ENCODE measurements around the gene HCRTR1. TPM values are rescaled to one million over a fixed set of nuclear protein-coding genes. Genes with fewer than 3 reads are reported as not detected.

The HCRTR1 gene
- total RNA-seq, 1 donor from 2014 or later = not detected

DNA sequence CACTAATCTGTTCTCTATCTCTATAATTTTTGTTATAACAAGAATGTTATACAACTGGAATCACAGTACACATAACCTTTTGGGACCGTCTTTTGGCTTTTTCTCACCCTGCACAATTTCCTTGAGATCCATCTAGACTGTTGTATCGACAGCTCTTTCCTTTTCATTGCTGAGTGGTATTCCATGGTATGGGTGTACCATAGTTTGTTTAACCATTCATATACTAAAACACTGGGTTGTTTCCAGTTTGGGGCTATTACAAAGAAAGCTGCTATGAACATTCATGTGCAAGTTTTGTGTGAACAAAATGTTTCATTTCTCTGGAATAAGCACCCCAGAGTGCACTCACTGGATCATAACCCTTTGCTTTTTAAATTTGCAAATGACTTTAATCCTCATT, 15.4 kb upstream of the HCRTR1 start:
- no peak overlapping the region for H3K27ac Mint-ChIP-seq (ENCODE audit: unreplicated experiment)
- TF ChIP-seq, protein P1, sequence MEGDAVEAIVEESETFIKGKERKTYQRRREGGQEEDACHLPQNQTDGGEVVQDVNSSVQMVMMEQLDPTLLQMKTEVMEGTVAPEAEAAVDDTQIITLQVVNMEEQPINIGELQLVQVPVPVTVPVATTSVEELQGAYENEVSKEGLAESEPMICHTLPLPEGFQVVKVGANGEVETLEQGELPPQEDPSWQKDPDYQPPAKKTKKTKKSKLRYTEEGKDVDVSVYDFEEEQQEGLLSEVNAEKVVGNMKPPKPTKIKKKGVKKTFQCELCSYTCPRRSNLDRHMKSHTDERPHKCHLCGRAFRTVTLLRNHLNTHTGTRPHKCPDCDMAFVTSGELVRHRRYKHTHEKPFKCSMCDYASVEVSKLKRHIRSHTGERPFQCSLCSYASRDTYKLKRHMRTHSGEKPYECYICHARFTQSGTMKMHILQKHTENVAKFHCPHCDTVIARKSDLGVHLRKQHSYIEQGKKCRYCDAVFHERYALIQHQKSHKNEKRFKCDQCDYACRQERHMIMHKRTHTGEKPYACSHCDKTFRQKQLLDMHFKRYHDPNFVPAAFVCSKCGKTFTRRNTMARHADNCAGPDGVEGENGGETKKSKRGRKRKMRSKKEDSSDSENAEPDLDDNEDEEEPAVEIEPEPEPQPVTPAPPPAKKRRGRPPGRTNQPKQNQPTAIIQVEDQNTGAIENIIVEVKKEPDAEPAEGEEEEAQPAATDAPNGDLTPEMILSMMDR (conservative IDR thresholded peaks at IDR 0.05) = no peak
- H3K4me3 Mint-ChIP-seq = no peak overlapping the region
- H3K9me3 Mint-ChIP-seq = no peaks in the 10 kb centered on the region
- H3K27me3 Mint-ChIP-seq (ENCODE audit: low read depth) = no peaks in the 10 kb centered on the region
- H3K4me1 Mint-ChIP-seq = no peaks in the 10 kb centered on the region
- DNase-seq (ENCODE audit: low read depth, low spot score) = no peak
- no peaks in the 10 kb centered on the region for H3K36me3 Mint-ChIP-seq (ENCODE audit: low read depth)

DNA sequence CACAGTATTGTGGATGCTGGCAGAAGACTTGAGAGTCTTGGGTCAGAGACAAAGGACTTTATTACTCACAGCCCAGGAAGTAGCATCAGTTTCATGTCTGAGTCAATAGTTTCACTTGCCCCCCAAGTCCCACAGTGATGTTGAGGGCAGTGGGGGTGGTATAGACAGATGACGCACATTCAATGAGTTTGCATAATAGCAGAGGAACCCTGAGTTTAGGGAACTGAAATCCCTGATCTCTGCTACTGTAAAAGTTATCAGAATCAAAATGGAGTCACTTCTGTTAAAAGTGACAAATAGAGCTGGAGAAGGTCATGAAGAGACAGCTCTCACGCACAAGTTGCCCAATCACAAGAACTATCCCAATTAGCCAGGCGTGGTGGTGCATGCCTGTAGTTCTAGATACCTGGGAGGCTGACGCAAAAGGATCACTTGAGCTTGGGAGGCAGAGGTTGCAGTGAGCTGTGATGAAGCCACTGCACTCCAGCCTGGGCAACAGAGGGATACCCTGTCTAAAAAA, 11.5 kb upstream of the HCRTR1 start:
- Mint-ChIP-seq H3K4me1 (no peaks in the 10 kb centered on the region), H3K27me3 (ENCODE audit: low read depth) (peaks cover 11% of the 10 kb centered on the region), H3K27ac (ENCODE audit: unreplicated experiment) (no peak overlapping the region), H3K4me3 (no peak overlapping the region), H3K36me3 (ENCODE audit: low read depth) (no peaks in the 10 kb centered on the region), H3K9me3 (no peaks in the 10 kb centered on the region)
- TF ChIP-seq, protein P1 (conservative IDR thresholded peaks at IDR 0.05) = no peak
- DNase-seq (ENCODE audit: low read depth, low spot score) = no peak

DNA sequence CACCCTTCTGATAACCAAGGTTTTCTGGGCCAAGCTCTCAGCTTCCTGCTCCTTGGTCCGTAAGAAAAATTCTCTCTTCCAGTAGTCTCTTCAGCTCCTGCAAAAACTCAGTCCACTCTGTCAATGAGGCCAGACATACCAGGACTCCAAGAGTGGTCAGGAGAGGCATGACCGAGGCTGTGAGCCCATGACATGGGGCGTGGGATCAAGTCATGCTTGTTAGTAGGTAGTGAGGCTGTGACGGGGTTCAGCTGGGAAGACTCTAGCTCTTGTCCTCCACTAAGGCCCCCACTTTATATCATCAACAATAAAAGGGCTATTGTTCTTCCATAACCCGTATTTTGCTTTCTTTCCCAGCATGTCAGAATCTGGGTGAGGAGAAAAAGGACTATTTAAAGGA, 10.1 kb upstream of the HCRTR1 start:
- Mint-ChIP-seq H3K36me3 (ENCODE audit: low read depth) (no peaks in the 10 kb centered on the region), H3K27me3 (ENCODE audit: low read depth) (peaks cover 14% of the 10 kb centered on the region), H3K27ac (ENCODE audit: unreplicated experiment) (no peak overlapping the region), H3K4me3 (no peak overlapping the region), H3K4me1 (no peaks in the 10 kb centered on the region), H3K9me3 (no peaks in the 10 kb centered on the region)
- no peak for DNase-seq (ENCODE audit: low read depth, low spot score)
- TF ChIP-seq, protein P1 (conservative IDR thresholded peaks at IDR 0.05) = no peak

DNA sequence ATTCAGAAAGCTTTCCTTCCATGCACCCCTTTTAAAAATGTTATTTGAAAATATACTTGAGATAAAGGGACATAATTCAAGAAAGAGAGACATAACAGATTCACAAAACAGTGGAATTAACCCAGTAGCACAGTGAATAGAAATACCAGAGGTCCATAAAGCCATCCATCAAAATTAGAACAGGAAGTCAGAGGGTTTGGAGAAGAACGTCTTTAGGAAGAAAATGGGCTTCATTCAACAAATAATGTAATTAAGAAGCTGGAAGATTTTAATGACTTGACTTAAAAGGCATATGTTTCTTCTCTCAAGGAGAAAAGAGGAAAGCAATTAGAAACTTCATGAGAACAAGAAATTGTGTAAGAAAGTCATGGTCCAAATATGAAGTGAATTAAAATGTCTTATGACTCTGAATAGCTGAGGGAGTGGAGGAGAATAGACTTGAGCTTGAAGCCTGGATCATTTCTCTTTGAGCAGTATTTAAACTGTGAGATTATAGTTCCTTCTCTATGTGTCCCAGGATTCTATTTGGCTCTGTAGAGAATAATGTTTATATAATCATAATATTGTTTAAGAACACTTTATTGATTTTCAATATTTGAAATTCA, 7.9 kb upstream of the HCRTR1 start:
- H3K4me3 Mint-ChIP-seq = no peak overlapping the region
- peaks cover 14% of the 10 kb centered on the region for H3K27me3 Mint-ChIP-seq (ENCODE audit: low read depth)
- no peak for DNase-seq (ENCODE audit: low read depth, low spot score)
- no peaks in the 10 kb centered on the region for H3K9me3 Mint-ChIP-seq
- no peaks in the 10 kb centered on the region for H3K36me3 Mint-ChIP-seq (ENCODE audit: low read depth)
- TF ChIP-seq, protein P1 (conservative IDR thresholded peaks at IDR 0.05) = no peak
- no peaks in the 10 kb centered on the region for H3K4me1 Mint-ChIP-seq
- no peak overlapping the region for H3K27ac Mint-ChIP-seq (ENCODE audit: unreplicated experiment)

DNA sequence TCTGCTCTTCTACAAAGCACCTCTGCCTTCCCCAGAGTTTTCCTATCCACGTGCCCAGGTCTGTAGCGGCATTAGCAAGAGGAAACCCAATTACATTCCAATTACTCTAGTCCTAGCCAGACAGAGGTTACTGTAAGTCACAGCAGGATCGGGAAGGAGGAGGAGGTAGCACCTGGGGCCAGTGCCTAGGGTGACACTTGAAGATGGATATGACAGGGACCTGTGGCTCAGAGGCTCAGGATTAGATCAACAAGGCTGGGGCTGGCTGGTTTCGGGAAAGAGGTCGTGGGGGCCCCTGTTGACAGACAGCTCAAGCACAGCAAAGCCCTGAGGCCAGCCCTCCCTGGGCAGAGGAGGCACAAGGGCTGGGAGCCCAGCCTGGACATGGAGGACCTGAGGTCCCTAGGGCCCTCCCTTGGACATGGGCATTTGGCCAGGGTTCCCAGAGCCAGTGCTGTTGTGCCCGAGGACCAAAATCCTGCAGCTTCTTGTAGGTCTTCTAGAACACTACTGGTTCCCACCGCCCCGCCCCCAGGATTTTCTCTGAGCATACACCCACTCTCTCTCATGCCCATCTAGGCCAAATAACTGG, 3.0 kb upstream of the HCRTR1 start:
- DNase-seq (ENCODE audit: low read depth, low spot score) = no peak

More for the DNA sequence above, 3.0 kb upstream of the HCRTR1 start:
- Mint-ChIP-seq H3K4me1 (peaks cover 10% of the 10 kb centered on the region), H3K4me3 (peak overlapping the region; percentile 8), H3K27ac (ENCODE audit: unreplicated experiment) (no peak overlapping the region), H3K9me3 (no peaks in the 10 kb centered on the region), H3K36me3 (ENCODE audit: low read depth) (no peaks in the 10 kb centered on the region), H3K27me3 (ENCODE audit: low read depth) (peaks cover 37% of the 10 kb centered on the region)
- TF ChIP-seq, protein P1 (conservative IDR thresholded peaks at IDR 0.05) = no peak

All from neural crest cell (in vitro differentiated cells).